Measurements from ENCODE around the gene CDV3.
"Not testable (repeated sequence)": the region's sequence is repeated elsewhere in the genome, so short reads cannot be mapped to it uniquely, and the experiment has no call there.

Gene CDV3

GRCh38 chr3:133573629-133574194, at the start of gene CDV3:
TSS of gene CDV3 (plus strand) at chr3:133573686. CDS start at chr3:133574045, 359 bp downstream.
- no peak for DNase-seq (ENCODE audit: low read depth in 2 of 2)

GRCh38 chr3:133523758-133524157, 49.7 kb upstream of the CDV3 start:
- DNase-seq (ENCODE audit: low read depth in 2 of 2), result not testable (repeated sequence)

- DNase-seq (ENCODE audit: low read depth in 2 of 2), result no peak
These were observed 48.1 kb upstream of the CDV3 start for GRCh38 chr3:133525435-133525834.

- DNase-seq (ENCODE audit: low read depth in 2 of 2), result no peak
These were observed 46.3 kb upstream of the CDV3 start for GRCh38 chr3:133527081-133527715.

DNA sequence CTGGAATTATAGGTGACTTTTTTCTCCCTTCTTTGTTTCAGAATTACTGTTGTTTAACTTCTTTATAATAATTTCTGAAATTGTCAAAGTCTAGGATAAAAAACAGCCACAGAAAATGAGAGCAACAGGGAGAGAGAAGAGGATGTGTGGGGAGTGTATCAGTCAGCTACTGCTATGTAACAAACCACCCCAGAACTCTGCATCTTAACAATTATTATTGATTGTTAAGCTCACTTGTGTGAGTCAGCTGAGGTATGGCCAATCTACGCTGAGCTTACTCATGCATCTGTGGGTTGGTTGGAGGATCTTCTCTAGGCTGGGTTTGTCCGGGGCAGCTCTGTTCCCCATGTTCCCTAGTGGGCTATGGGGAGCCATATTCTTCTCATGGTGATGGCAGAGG, 43.7 kb upstream of the CDV3 start:
- no peak for DNase-seq (ENCODE audit: low read depth in 2 of 2)

- peak; percentile 58 to 67 for DNase-seq (ENCODE audit: low read depth in 2 of 2)
These were observed 41.5 kb upstream of the CDV3 start for GRCh38 chr3:133531981-133532380.

DNA sequence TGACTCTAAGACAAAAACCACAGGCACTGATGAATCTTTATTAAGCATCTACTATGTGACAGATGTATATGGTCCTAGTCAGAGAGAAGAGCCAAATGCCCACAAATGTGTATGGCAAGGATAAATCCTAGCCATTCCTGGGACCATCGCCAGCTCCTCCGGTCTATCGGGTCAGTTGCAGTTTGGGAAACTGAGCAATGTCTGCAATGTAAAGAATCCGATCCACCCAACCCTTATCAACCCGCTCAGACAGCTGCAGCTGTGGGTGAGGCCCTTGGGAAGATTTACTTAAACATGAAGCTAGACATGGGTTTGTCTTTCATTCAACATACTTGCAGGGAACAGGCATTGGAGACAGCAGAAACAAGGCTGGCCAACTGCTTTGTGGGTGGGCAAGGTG, 40.5 kb upstream of the CDV3 start:
- no peak for DNase-seq (ENCODE audit: low read depth in 2 of 2)

DNA sequence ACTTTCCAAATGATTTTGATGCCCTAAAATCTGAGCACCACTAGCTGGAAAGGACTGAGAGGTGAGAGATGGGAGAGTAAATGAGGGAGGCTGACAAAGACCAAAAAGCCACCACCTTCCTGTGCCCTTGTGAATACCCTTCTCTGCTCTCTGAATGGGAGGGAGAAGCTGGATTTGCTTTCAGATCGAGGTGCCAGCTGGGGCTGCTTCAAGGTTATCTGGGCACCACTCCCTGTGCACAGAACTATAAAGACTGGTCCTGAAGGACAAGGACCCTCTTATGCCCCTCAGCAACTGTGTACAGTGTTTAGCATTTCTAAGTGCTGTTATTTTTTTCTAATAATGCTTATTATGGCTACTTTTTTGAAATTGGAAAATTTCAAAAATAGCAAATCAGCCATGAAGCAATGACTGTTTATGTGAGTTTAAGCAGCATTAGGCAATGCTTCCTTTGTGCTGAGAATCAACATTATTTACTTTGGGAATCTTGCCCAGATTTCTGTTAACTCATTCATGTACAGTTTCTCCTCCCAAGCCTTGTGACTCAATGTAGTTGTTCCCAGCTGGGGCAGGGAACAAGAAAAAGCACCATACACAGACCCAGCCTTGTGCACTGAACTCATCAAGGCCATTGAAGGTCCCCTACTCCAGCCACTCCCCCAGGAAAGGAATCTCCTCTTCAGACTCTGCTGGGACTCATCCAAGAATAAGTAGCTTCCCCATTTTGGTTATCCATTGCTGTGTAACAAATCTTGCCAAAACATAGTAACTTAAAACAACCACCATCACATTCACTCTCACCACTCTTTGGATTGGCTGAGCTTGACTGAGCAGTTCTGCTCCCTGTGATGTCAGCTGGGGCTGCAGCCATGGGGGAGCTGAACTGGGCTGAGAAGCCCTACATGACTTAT, 37.3 kb upstream of the CDV3 start:
- peak; percentile 85 to 87 for DNase-seq (ENCODE audit: low read depth in 2 of 2)

GRCh38 chr3:133537131-133537530, 36.4 kb upstream of the CDV3 start:
- DNase-seq (ENCODE audit: low read depth in 2 of 2), result not testable (repeated sequence)

- no peak for DNase-seq (ENCODE audit: low read depth in 2 of 2)
These were observed 35.3 kb upstream of the CDV3 start for GRCh38 chr3:133538154-133538553.

- DNase-seq (ENCODE audit: low read depth in 2 of 2), result no peak
These were observed 32.4 kb upstream of the CDV3 start for GRCh38 chr3:133540896-133541674.

GRCh38 chr3:133542871-133543270, 30.6 kb upstream of the CDV3 start:
- no peak for DNase-seq (ENCODE audit: low read depth in 2 of 2)

DNA sequence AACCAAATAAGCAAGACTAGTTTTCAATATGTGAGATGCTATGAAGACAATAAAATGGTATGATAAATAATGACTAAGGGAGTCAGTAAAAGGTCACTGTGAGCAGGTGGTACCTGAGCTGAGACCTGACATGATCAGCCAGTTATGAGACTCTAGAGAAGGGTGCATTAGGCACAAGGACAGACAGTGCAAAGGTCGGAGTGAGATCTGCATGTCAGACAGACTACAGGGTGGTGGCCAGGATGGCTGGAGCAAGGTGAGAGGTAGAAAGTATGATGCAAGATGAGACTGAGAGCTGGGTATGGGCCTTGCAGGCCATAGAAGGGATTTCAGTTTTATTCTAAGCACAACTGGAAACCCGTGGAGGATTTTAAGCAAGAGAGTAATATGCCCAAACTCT, 28.5 kb upstream of the CDV3 start:
- DNase-seq (ENCODE audit: low read depth in 2 of 2), result not testable (repeated sequence)

DNA sequence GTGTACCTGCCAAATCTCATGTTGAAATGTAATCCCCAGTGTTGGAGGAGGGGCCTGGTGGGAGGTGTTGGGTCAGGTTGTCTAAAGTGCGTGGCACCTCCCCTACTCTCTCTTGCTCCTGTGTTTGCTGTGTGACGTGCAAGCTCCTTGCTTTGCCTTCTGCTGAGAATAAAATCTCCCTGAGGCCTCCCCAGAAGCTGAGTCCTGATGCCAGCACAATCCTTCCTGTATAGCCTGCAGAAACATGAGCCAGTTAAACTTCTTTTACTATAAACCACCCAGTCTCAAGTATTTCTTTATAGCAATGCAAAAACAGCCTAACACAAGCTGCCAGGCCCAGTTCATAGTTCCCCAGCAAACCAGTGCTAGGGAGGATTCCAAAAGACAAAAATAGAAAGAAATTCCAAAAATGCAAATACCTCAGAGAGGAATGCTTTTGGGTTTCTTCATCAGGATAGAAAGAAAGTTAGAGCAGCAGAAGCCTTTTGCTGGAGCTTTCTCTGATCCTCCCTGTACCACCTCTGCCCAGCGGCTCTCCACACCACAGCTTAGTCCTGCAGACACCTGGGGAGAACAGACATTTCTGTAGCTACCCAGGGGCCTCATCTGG, 25.9 kb upstream of the CDV3 start:
- DNase-seq (ENCODE audit: low read depth in 2 of 2), result peak; percentile 75 to 76

GRCh38 chr3:133548090-133548489, 25.4 kb upstream of the CDV3 start:
- no peak for DNase-seq (ENCODE audit: low read depth in 2 of 2)

- no peak for DNase-seq (ENCODE audit: low read depth in 2 of 2)
These were observed 23.9 kb upstream of the CDV3 start for GRCh38 chr3:133549565-133549964.

DNA sequence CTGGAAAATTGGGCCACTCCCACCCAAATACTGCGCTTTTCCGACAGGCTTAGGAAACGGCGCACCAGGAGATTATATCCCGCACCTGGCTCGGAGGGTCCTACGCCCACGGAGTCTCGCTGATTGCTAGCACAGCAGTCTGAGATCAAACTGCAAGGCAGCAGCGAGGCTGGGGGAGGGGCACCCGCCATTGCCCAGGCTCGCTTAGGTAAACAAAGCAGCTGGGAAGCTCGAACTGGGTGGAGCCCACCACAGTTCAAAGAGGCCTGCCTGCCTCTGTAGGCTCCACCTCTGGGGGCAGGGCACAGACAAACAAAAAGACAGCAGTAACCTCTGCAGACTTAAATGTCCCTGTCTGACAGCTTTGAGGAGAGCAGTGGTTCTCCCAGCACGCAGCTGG, 21.9 kb upstream of the CDV3 start:
- not testable (repeated sequence) for DNase-seq (ENCODE audit: low read depth in 2 of 2)

DNA sequence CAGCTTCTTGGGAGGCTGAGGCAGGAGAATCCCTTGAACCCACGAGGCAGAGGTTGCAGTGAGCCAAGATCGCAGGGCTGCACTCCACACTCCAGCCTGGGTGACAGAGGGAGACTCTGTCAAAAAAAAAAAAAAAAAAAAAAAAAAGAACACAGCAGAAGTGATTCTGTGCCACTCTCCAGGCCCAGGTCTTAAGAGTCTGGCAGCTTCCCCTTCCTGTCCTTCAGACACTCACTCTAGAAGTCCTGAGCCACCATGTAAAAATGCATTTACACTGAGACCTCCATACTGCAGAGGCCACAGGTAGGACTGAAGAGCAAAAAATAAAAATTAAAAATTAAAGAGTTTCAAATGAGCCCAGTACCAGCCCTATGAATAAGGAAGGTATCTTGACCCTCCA, 11.8 kb upstream of the CDV3 start:
- no peak for DNase-seq (ENCODE audit: low read depth in 2 of 2)

- no peak for DNase-seq (ENCODE audit: low read depth in 2 of 2)
These were observed 11.1 kb upstream of the CDV3 start for GRCh38 chr3:133562376-133562775.

DNA sequence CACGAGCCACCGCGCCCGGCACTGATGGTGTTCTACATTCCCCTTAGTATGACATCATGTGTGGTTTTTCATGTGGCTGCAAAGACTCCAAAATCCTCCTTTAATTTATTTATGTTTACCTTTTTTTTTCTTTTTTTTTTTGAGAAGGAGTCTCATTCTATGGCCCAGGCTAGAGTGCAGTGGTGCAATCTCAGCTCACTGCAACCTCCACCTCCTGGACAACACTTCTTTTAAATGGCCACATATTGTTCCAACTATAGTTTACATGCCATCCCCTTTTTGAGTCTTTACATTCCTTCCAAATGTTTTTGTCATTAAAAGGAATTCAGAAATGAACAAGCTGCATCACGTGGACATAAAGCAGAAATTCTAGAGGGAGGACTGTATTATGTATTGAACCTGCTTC, 10.3 kb upstream of the CDV3 start:
- DNase-seq (ENCODE audit: low read depth in 2 of 2), result peak; percentile 72 to 76

GRCh38 chr3:133563816-133564215, 9.7 kb upstream of the CDV3 start:
- DNase-seq (ENCODE audit: low read depth in 2 of 2), result no peak

Data from fibroblast of skin of left quadriceps (primary cell).